GM21786 (cell line): Measurements from ENCODE around the gene SYT11.
A peak's percentile ranks its signal among the peaks of the same experiment; 100 is the strongest.

ENCODE experiments used
- ATAC-seq: cut with Tn5 transposase; IDR thresholded peaks from one replicate; pipeline ENCODE4 v1.9.1; 2021; ENCODE audit not compliant: unreplicated experiment

SYT11 gene

GRCh38 chr1:155934097-155934935, 74.9 kb downstream of the SYT11 start, which contains the start of gene KHDC4:
KHDC4 (minus strand) TSS chr1:155934413; CDS start chr1:155934373, 40 bp downstream.
- ATAC-seq = peak; percentile 93
